SK-N-MC (cell line): ENCODE measurements around the gene RDX.

Source experiments
- EZH2 ChIP-seq: fragments of 200-600 bp; sonication (generic); IDR thresholded peaks from one replicate; pipeline ENCODE4 v1.6.1; 2017; ENCODE audit warnings: antibody characterized with exemption
- POLR2AphosphoS5 ChIP-seq: IDR thresholded peaks from 2 replicates; pipeline ENCODE4 v1.6.1; 2012; ENCODE audit warnings: mild to moderate bottlenecking, low read depth, low read length, borderline replicate concordance

DNA sequence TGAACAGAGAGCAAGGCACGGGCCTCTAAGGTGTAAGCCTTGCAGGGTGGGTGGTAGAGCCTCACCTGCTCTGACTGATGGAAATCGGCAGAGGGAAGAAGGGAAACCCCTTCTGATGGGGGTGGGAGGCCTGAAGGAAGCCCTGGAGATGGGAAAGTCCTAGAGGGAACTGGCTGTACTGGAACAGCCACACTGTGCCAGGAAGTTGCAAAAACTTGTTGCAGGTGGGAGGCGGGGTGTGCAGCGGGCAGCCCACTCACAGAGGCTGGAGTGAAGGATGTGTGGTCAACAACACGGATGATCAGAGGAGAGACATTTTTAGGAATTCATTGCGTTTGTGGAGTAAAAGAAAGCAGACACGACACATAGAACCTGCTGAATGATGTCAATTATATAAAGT, 112.0 kb downstream of the RDX start:
- TF ChIP-seq POLR2AphosphoS5: no peak
- no peak for TF ChIP-seq EZH2
